AG09309 (cell line): Measurements from ENCODE around the gene CD34.
A peak's percentile ranks its signal among the peaks of the same experiment; 100 is the strongest.

ENCODE experiments used
- DNase-seq: peaks from one replicate; pipeline ENCODE4 v3.0.0-alpha.2; 2010; ENCODE audit warnings: low read depth
- H3K4me3 ChIP-seq: 2 replicates; pipeline ENCODE4 v1.5.1; 2011; ENCODE audit warnings: mild to moderate bottlenecking, low read depth, low read length, moderate library complexity; ENCODE audit not compliant: control insufficient read depth
- TF ChIP-seq, protein P1 (sequence below): IDR thresholded peaks from 2 replicates; pipeline ENCODE4 v1.5.1; 2011; ENCODE audit warnings: mild to moderate bottlenecking, low read depth, low read length, inconsistent platforms; ENCODE audit not compliant: insufficient read depth, control insufficient read depth; ENCODE audit errors: missing control alignments

CD34 gene, protein sequence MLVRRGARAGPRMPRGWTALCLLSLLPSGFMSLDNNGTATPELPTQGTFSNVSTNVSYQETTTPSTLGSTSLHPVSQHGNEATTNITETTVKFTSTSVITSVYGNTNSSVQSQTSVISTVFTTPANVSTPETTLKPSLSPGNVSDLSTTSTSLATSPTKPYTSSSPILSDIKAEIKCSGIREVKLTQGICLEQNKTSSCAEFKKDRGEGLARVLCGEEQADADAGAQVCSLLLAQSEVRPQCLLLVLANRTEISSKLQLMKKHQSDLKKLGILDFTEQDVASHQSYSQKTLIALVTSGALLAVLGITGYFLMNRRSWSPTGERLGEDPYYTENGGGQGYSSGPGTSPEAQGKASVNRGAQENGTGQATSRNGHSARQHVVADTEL

DNA sequence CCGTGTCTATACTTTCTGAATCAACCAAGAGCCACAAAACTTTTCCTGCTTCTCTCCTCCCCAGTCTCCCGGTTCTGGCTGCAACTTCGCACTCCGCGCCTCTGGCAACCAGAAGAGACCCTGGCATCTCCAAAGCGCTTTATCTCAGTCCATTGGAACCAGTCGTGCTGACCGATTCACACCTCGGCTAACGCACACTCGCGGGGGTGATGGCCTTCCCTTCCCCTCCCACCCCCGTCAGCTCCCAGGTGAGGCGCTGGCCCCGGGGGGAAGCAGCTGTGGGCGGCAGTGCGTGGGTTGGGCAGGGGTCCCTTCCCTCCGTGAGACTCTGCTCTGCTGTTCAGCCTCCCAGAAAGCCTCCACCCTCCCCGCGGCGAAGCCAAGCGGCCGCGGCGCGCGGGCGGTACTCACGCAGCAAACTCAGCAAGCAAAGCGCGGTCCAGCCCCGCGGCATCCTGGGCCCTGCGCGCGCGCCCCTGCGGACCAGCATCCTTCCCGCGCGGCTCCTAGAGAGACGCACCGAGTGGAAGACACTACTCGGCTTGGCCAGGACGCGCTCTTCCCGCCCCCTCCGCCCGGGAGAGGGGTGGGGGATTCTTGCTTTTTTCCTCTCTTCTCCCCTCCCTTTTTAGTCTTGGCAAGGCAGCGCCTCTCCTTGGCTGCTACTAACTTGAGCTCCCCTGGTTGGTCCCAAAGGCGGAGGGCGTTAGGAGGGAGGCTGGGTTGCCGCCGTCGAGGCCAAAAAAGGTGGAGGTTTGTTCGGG is at the start of gene CD34:
Gene CD34 (minus strand): TSS at position 535 of the 764 bp plus-strand sequence. CDS start 45 bp downstream, at position 490.
- TF ChIP-seq, protein P1, sequence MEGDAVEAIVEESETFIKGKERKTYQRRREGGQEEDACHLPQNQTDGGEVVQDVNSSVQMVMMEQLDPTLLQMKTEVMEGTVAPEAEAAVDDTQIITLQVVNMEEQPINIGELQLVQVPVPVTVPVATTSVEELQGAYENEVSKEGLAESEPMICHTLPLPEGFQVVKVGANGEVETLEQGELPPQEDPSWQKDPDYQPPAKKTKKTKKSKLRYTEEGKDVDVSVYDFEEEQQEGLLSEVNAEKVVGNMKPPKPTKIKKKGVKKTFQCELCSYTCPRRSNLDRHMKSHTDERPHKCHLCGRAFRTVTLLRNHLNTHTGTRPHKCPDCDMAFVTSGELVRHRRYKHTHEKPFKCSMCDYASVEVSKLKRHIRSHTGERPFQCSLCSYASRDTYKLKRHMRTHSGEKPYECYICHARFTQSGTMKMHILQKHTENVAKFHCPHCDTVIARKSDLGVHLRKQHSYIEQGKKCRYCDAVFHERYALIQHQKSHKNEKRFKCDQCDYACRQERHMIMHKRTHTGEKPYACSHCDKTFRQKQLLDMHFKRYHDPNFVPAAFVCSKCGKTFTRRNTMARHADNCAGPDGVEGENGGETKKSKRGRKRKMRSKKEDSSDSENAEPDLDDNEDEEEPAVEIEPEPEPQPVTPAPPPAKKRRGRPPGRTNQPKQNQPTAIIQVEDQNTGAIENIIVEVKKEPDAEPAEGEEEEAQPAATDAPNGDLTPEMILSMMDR = no peak
- no peak for DNase-seq
- H3K4me3 ChIP-seq = peak within 1 kb of the TSS; percentile 30

DNA sequence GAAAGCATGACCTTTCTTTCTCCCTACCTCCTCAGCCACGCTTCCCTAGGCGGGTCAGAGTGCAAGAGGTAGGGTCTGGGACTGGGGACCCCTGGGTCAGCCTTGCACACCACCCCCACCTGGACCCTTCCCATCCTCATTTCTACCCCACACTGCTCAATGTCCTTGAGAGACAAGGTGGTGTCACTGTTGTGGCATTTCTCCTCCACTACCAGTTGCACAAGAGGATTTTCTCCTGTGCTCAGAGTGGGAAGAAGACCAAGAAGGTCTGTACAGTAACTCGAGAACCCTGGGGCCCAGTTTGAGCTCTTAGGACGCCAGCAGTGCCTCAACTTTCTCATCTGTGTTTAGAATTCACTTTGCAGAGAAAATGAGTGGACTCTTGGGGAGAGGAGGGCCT is 49.4 kb upstream of the CD34 start:
- H3K4me3 ChIP-seq = no peak overlapping the region
- DNase-seq = no peak
- TF ChIP-seq, protein P1 = no peak

DNA sequence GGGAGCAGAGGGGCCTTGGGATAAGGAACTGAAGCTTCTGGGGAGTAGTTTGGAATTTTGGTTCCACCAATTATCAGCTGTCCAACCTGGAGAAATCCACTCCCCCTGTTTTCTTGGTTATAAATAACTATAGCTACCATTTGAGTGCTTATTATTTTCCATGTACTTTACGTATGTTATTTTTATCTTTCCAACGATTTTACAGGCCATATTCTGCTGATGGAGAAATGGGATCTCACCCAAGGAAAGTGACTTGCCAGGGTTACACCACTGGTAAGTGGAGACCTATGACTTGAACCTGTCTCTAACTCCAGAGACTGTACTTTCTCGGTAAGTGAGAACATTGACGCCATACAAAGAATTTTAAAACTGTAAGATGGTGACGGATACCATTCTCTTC is 49.0 kb upstream of the CD34 start:
- TF ChIP-seq, protein P1 = no peak
- no peak for DNase-seq
- no peak overlapping the region for H3K4me3 ChIP-seq

DNA sequence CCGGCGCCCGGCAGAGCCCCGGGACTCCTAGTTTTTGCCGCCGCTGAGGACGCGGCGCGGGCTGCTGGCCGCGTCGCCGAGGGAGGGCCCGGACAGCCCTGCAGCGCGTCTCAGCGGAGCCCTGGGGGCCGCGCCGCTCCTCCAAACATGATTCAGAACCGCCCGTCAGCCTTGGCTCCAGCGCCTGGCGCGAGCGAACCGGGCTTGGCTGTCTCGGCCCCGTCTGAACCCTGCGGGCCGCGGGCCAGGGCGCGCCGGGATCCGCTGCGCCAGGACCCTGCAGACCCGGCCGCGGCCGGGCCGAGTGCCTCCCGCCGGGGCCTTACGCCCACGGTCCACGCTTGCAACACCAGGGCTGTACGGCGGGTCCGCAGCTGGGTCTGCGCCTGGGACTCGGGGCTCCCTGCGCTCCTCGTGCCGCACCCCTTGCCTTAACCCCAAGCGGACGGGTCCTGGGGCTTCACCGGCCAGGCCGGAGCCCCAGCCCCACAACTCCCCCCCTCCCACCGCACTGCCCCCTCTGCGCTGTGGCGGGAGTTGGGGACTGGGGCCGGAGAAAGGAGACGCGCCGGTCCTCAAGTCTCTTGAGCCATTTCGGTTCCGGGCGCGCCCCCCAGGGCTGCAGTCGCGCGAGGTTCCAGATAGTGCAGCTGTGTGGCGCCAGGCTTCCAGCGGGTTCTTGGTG is 48.4 kb upstream of the CD34 start:
- DNase-seq = no peak
- TF ChIP-seq, protein P1 = no peak
- peak overlapping the region; percentile 31 for H3K4me3 ChIP-seq

DNA sequence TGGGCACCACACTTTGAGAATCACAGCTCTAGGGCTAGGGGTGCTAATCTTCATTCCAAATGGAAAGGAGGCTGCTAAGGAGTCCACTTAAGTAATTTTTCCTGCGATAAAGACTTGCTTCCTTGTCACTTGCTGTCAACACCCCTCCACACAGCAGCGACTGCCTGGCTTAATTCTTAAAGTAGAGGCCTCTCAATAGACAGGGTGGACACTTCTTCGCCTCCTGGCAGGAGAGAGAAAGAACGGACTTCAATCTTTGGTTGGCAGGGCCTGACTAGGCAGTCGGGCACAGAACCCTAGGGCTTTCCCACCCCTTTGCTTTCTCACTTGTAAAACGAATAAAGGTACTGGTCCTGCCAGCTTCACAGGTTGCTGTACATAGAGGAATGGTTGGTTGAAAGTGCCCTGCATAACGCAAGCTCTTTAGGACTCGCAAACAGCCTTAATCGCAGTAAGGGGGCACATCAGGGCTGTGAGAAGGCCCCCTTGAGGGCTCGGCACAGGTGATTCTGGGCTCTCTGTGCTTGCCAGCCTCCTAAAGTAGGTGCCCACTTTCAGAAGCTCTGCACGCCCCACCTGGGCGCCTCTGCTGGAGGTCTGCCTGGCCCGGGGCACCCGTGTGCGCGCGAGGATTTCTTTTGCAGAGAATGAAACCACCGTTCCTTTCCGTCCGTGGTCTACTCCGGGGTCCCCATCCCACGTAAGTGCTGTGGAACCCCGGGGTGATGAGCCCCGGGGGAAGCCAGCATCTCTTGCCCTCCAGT is 47.6 kb upstream of the CD34 start:
- TF ChIP-seq, protein P1 = no peak
- H3K4me3 ChIP-seq = peak overlapping the region; percentile 30

DNA sequence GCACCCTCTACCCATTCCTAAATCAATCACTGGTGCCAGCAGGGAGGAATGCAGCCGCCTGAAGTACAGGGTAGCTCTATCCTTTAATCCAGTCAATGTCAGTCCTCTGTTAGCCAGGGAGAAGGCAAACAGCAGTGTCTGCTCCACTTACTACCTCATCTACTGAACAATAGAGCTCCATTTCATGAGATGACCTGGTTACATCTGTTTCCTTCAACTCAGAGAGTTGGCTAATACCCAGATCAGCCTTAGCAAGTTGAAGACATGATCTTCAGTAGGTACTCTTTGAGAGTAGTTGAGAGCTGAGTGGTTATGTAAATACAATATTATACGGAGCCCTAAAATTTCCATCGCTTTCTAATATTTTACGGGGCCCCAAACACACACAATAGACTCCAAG is 46.1 kb upstream of the CD34 start:
- DNase-seq = no peak
- TF ChIP-seq, protein P1 = no peak
- H3K4me3 ChIP-seq = no peak overlapping the region

More for the DNA sequence above, 47.6 kb upstream of the CD34 start:
- DNase-seq = no peak
